Dedifferentiated amniotic fluid mesenchymal stem cell (primary cell): Measurements from ENCODE around the gene FOXN3.

Experiments used
- DNase-seq: peaks from one replicate; pipeline ENCODE4 v3.0.0-alpha.2; 2016; ENCODE audit errors: extremely low spot score

Gene FOXN3

GRCh38 chr14:89417091-89417464 lies at the start of gene FOXN3:
Gene FOXN3 (minus strand): TSS chr14:89417233. CDS start chr14:89412476, 4,757 bp downstream.
- DNase-seq: peak; percentile 85

- DNase-seq: no peak
These were observed 49.5 kb upstream of the FOXN3 start for GRCh38 chr14:89466484-89466883.

GRCh38 chr14:89465876-89466275 lies 48.8 kb upstream of the FOXN3 start:
- no peak for DNase-seq

- no peak for DNase-seq
These were observed 44.2 kb upstream of the FOXN3 start for GRCh38 chr14:89461256-89461655.

- DNase-seq: no peak
These were observed 41.8 kb upstream of the FOXN3 start for GRCh38 chr14:89458713-89459420.

GRCh38 chr14:89457007-89457406 lies 40.0 kb upstream of the FOXN3 start:
- DNase-seq: no peak

DNA sequence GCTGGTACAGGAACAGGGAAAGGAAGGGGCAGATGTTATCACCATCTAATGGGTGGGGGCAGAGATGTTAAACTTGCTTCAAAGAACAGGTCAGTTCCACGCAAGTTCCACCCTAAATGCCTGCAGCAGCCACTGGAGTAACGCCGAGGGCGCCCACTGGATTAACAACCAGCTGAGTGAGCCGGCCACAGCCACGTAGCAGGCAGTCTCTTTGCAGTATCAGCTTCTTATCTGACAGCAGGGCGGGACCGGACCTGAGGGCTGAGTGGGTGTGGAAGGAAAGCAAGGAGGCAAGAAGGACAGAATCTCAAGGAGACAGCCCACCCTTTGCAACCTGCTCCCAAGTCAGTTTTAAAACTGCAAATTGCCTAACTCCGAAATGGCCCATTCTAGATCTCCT lies 38.4 kb upstream of the FOXN3 start:
- no peak for DNase-seq

GRCh38 chr14:89454996-89455395 lies 38.0 kb upstream of the FOXN3 start:
- no peak for DNase-seq

GRCh38 chr14:89452281-89452680 lies 35.2 kb upstream of the FOXN3 start:
- no peak for DNase-seq

DNA sequence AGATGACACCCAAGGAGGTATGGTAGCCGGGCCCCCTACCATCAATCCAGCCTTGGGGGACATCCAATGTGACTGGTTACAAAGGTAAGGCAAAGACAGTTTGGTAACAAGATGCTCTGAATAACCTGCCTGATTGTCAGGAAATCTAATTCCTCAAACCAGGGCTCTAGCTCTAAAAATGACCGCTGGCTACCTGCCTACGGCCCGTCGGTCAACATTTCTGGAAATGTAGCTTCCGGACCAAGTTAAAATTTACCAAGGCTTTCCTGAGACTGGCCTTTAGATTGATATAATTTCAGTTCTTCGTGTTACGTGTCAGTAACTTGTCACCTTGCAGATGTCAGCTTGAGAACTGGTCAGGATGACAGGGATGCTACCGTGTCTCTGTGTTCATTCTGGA lies 34.2 kb upstream of the FOXN3 start:
- DNase-seq: no peak

DNA sequence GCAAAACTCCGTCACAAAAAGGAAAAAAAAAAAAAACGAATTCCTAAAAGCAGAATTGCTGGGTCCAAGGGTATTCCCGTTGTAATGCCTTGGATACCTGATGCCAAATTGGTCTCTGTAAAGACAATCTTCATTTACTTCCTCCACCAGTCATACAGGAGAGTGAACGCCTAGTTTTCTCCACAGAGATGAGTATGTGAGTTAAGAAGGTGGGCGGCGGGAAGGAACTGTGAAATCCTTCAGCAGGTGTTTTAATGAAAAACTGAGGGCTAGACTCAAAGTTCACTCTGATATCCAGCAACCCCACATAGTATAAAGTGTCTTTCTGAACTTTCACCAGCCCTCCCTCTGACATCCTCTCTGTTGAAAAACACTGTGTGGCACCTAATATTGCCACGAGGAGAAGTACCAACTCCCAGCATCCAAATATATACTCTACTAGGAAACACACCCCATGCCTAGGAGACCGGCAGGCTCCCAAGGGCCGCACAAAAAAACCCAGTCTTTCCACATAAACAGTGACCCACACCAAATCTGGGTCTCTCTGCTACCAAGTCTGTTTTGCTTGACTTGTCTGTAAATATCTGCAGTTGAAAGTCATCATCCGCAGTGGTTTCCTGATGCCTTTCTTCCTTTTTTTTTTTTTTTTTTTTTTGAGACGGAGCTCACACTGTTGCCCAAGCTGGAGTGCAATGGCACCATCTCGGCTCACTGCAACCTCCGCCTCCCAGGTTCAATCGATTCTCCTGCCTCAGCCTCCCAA lies 30.3 kb upstream of the FOXN3 start:
- no peak for DNase-seq

- DNase-seq: no peak
These were observed 28.4 kb upstream of the FOXN3 start for GRCh38 chr14:89445273-89445973.

DNA sequence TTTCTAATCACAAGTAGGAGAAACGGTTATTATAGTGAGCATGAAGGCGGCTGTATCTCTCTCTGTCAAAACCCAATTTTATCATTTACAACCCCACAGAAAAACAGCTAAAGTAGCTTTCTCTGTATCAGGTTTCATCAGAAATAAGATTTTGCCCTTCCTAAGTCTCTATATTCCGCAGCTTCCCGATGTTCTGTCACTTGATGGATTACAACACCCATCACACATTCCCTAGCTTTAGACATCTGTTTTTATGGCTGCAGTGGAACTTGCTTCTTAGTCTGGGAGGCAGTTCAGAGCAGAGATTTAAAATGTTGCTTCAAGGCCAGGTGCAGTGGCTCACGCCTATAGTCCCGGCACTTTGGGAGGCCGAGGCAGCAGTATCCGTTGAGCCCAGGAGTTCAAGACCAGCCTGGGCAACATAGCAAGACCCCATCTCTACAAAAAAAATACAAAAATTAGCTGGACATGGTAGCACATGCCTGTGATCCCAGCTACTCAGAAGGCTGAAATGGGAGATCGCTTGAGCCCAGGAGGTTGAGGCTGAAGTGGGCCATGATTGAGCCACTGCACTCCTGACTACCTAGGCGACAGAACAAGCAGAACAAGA lies 27.6 kb upstream of the FOXN3 start:
- DNase-seq: no peak

GRCh38 chr14:89444044-89444443 lies 27.0 kb upstream of the FOXN3 start:
- DNase-seq: no peak

DNA sequence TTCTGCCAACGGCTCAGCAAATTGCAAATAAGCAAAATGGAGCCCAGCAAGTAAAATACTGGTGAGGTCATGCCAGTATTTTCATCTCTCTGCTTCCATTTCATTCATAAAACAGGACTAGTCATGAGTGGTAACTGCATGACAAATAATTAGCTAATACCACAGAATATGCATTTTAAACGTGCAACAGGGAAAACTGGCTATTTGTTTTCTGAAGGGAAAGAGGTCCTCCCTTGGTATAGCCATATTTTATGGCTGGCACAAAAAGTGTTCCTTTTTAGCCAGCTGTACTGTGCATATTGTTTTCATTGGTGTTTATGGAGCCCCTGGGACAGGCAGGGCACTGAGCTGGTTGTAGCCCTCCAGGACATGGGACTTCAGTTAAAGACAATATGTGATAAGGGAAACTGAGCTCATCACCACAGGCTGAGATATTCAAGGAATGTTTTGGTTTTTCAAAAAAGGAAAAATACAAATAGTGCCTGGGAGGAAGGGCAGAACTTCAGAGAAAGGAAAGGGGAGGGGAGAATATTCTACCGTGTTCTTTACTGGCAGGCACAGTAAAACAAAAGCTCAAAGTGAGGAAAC lies 26.1 kb upstream of the FOXN3 start:
- DNase-seq: no peak

- no peak for DNase-seq
These were observed 25.2 kb upstream of the FOXN3 start for GRCh38 chr14:89442280-89442679.

DNA sequence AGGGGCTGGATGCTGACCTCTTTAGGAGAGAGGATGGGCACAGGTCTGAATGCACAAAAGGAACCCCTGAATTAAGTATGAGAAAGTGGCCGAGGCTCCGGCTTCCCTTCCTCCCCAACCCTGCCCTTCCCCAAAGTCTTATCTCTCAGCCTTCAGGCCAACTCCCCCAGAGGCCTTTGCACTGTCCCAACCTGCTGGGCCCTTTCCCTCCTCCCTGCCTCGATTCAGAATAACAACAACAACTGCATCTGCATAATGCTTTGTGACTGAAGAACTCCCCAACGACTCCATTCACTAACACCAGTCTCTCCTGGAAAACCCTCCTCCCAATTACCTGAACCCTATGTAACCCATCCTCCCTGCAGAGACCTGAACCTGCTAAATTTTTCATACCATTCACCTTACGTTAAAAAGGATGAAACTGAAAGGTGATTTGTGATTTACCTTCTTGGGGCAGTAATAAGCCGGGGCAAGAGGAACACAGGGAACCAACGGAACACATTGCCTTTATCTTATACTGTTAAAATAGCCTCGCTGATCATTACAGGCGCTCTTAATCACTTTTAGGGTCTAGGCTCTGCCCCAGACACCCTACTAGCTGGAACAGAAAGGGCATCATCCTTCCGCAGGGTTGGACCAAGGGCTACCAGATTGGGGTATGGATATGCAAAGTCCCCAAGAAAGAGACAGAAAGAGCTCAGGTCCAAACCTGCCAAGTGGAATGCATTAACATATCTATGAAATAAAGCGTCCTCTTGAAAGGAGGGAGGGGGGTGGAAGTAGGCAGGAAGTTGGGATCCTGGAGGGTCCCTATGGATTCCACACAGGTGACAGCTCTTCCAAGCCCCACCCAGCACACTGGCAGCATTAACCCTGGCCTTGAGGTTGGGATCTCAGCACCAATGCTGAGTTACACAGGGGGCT lies 24.2 kb upstream of the FOXN3 start:
- no peak for DNase-seq

- no peak for DNase-seq
These were observed 19.0 kb upstream of the FOXN3 start for GRCh38 chr14:89435892-89436656.

- no peak for DNase-seq
These were observed 18.5 kb upstream of the FOXN3 start for GRCh38 chr14:89435492-89435891.

- no peak for DNase-seq
These were observed 15.2 kb upstream of the FOXN3 start for GRCh38 chr14:89432226-89432625.
